ENCODE measurements around the gene GBP7.

- TF ChIP-seq POLR2A (IDR thresholded peaks at IDR 0.05; ENCODE audit: low read depth) (no peak), CTCF (IDR thresholded peaks at IDR 0.05) (no peak), EP300 (IDR thresholded peaks at IDR 0.05) (no peak)
Measured at GRCh38 chr1:89213347-89213746, 37.5 kb upstream of the GBP7 start.
